K562 (cell line): ENCODE measurements around the gene CNPPD1. TPM values are rescaled to one million over a fixed set of nuclear protein-coding genes. Genes with fewer than 3 reads are reported as not detected.
A peak's percentile ranks its signal among the peaks of the same experiment; 100 is the strongest.

ENCODE experiments used
- ATAC-seq: fragments of 200-7000 bp; cut with Tn5 transposase; 3 replicates; pipeline ENCODE4 v1.9.1; 2020; ENCODE audit warnings: moderate library complexity
- BruUV-seq: library from RNA; stranded (reverse); fragments of 400-500 nt; replicated peaks from 2 replicates; lab custom pipeline; 2021; lab: Mats Ljungman, UMichigan
- CTCF ChIA-PET: fragments of 300-600 bp; formaldehyde crosslinking; extraction: SDS; loops from one replicate; lab custom pipeline; 2021; ENCODE audit warnings: low intra/inter-chr PET ratio; lab: Yijun Ruan, JAX
- POLR2A ChIA-PET: fragments of 300-600, 350-650 bp; sonication (Branson Sonifier 250); formaldehyde crosslinking; extraction: SDS; loops from one replicate; lab custom pipeline; 2021; ENCODE audit warnings: antibody characterized with exemption, inconsistent platforms; lab: Yijun Ruan, JAX
- DNase-seq, 4 experiments: peaks; one replicate each; pipeline versions ENCODE4 v3.0.0 to v3.0.0-alpha.2; 2011 to 2018; ENCODE audit warnings: low spot score in 3 of 4, mixed read lengths in 3 of 4; ENCODE audit errors: extremely low read depth in 1 of 4
- FAIRE-seq: peaks from 2 replicates; lab custom pipeline; 2011; peaks lifted over from hg19 to GRCh38; lab: Jason Lieb, UNC
- H2AFZ ChIP-seq: 2 replicates; pipeline ENCODE4 v1.6.0; 2011; ENCODE audit warnings: low read depth, low read length, control low read depth, inconsistent platforms
- H3K27ac ChIP-seq: fragments of 200-600 bp; 3 replicates; pipeline ENCODE4 v1.8.0; 2011; ENCODE audit warnings: low read depth, mild to moderate bottlenecking, control low read depth, inconsistent platforms, low read length, moderate library complexity, mixed read lengths; ENCODE audit errors: extremely low read depth
- H3K27me3 ChIP-seq, 2 experiments: fragments of 300-600 bp in 1 of 2; 2 replicates in 1 of 2; 3 replicates in 1 of 2; pipeline versions ENCODE4 v1.6.0 to v1.8.0; 2011; ENCODE audit warnings: inconsistent platforms in 2 of 2, low read length in 2 of 2, mild to moderate bottlenecking in 1 of 2, mixed read lengths in 1 of 2, moderate library complexity in 1 of 2; ENCODE audit not compliant: control insufficient read depth in 2 of 2, insufficient read depth in 2 of 2
- H3K36me3 ChIP-seq: fragments of 300-600 bp; 3 replicates; pipeline ENCODE4 v1.8.0; 2011; ENCODE audit warnings: mild to moderate bottlenecking, low read length, inconsistent platforms; ENCODE audit not compliant: control insufficient read depth, insufficient read depth
- H3K4me1 ChIP-seq, 2 experiments: fragments of 200-600 bp in 1 of 2; replicated peaks in 1 of 2; 2 replicates in 1 of 2; 3 replicates in 1 of 2; pipeline versions ENCODE4 v1.5.1 to v1.8.0; 2011; ENCODE audit warnings: inconsistent platforms in 2 of 2, low read length in 2 of 2, mild to moderate bottlenecking in 1 of 2, mixed read lengths in 1 of 2, moderate library complexity in 1 of 2; ENCODE audit not compliant: control insufficient read depth in 2 of 2, insufficient read depth in 2 of 2
- H3K4me2 ChIP-seq: 2 replicates; pipeline ENCODE4 v1.6.1; 2011; ENCODE audit warnings: low read length, control low read depth, inconsistent platforms, mixed read lengths; ENCODE audit not compliant: insufficient read depth
- H3K4me3 ChIP-seq: fragments of 200-600 bp; sonication (generic), shearing (Covaris generic); 2 replicates; pipeline ENCODE4 v1.5.1; 2016; ENCODE audit warnings: control low read depth, inconsistent platforms
- H3K79me2 ChIP-seq: fragments of 200-600 bp; 3 replicates; pipeline ENCODE4 v1.8.0; 2011; ENCODE audit warnings: low read length, inconsistent platforms; ENCODE audit not compliant: control insufficient read depth, insufficient read depth
- H3K9ac ChIP-seq, 2 experiments: 2 replicates each; pipeline versions ENCODE4 v1.6.0 to v1.6.1; 2011; ENCODE audit warnings: low read depth in 2 of 2, low read length in 2 of 2, control low read depth in 1 of 2, inconsistent platforms in 1 of 2, mild to moderate bottlenecking in 1 of 2, mixed read lengths in 1 of 2; ENCODE audit not compliant: insufficient read depth in 1 of 2
- H3K9me1 ChIP-seq: one replicate; pipeline ENCODE4 v1.6.0; 2011; ENCODE audit warnings: inconsistent platforms, mild to moderate bottlenecking, low read length, moderate library complexity; ENCODE audit not compliant: control insufficient read depth, insufficient read depth
- H3K9me3 ChIP-seq: replicated peaks from 2 replicates; pipeline ENCODE4 v1.5.1; 2011; ENCODE audit warnings: low read depth, low read length, inconsistent platforms; ENCODE audit not compliant: control insufficient read depth, insufficient read depth
- H4K20me1 ChIP-seq: replicated peaks from 2 replicates; pipeline ENCODE4 v1.6.1; 2011; ENCODE audit warnings: low read length, inconsistent platforms, mixed read lengths; ENCODE audit not compliant: control insufficient read depth, insufficient read depth
- IRF1 ChIP-seq: sonication (generic); formaldehyde crosslinking; IDR thresholded peaks from 2 replicates; pipeline ENCODE4 v1.8.0; 2022; ENCODE audit warnings: missing genetic modification reagents, mild to moderate bottlenecking, borderline replicate concordance
- MLX ChIP-seq, 2 experiments: fragments of 450-650 bp in 1 of 2; sonication (generic) in 1 of 2; formaldehyde crosslinking; conservative IDR thresholded peaks; 2 replicates each; pipeline versions ENCODE4 v1.4.0 to v1.8.1; 2020 to 2022; ENCODE audit warnings: mild to moderate bottlenecking in 1 of 2, missing genetic modification reagents in 1 of 2
- NFYB ChIP-seq: IDR thresholded peaks from 2 replicates; pipeline ENCODE4 v1.6.1; 2011; ENCODE audit warnings: mild to moderate bottlenecking, moderate library complexity; ENCODE audit not compliant: insufficient read length; ENCODE audit errors: extremely low read depth
- RBFOX2 ChIP-seq: fragments of 200-400 bp; formaldehyde crosslinking; IDR thresholded peaks from 2 replicates; pipeline ENCODE4 v1.6.1; 2017; ENCODE audit warnings: low read depth, mild to moderate bottlenecking, low read length, moderate library complexity
- SRSF7 ChIP-seq: fragments of 200-400 bp; formaldehyde crosslinking; optimal IDR thresholded peaks from 2 replicates; pipeline ENCODE3; 2017; ENCODE audit warnings: mild to moderate bottlenecking, low read depth, low read length
- TGIF2 ChIP-seq: sonication (generic); formaldehyde crosslinking; IDR thresholded peaks from 2 replicates; pipeline ENCODE4 v1.8.1; 2022; ENCODE audit warnings: mild to moderate bottlenecking, missing genetic modification reagents, moderate library complexity
- ZBTB17 ChIP-seq: fragments of 450-650 bp; formaldehyde crosslinking; IDR thresholded peaks from 2 replicates; pipeline ENCODE4 v1.4.0; 2020; ENCODE audit warnings: mild to moderate bottlenecking
- WGBS: fragments of 100-300 bp; shearing (Covaris generic); methylation state at CpG from one replicate; pipeline ENCODE4 v1.1.6; 2016; ENCODE audit warnings: low coverage, mixed read lengths; ENCODE audit not compliant: insufficient coverage; ENCODE audit errors: missing lambda C conversion rate; 5-methylcytosine and 5-hydroxymethylcytosine counted together
- in situ Hi-C: fragments of 300-500 bp; cut with MboI; formaldehyde crosslinking; loops from 4 replicates; pipeline ENCODE4 v1.15.0; 2018; ENCODE audit warnings: inconsistent platforms, mixed read lengths
- intact Hi-C: fragments of 100-400 bp; cut with micrococcal nuclease; formaldehyde crosslinking; loops from 2 replicates; pipeline ENCODE4 v1.14.2; 2022
- polyA plus RNA-seq, 8 experiments: library from polyadenylated mRNA; depleted of rRNA in 4 of 8; stranded (reverse) in 5 of 8; unstranded in 3 of 8; fragments of >200 nt; fragmentation: Nextera tagmentation in 2 of 8; fragmentation: Illumina TruSeq in 1 of 8; extraction: Ambion mirVana in 2 of 8; extraction: Trizol in 1 of 8; gene quantifications; 2 replicates each; pipeline versions ENCODE4 v1.2.1 to v1.2.3, GENCODE V29; 2011 to 2014; ENCODE audit warnings: inconsistent platforms in 1 of 8, missing spikeins in 1 of 8
- total RNA-seq, 7 experiments: library from RNA; depleted of rRNA in 6 of 7; stranded (reverse); fragments of >200 nt in 6 of 7; fragmentation: Illumina TruSeq in 2 of 7; extraction: Trizol in 2 of 7; gene quantifications; 2 replicates each; pipeline versions ENCODE4 v1.2.1 to v1.2.3, GENCODE V29; 2011 to 2021; ENCODE audit warnings: low replicate concordance in 1 of 7
- TF ChIP-seq, protein P1 (sequence below): fragments of 450-650 bp; formaldehyde crosslinking; IDR thresholded peaks from 2 replicates; pipeline ENCODE4 v1.4.0; 2020; ENCODE audit warnings: mild to moderate bottlenecking
- TF ChIP-seq, protein P2 (sequence below): fragments of 150-350 bp; IDR thresholded peaks from 2 replicates; pipeline ENCODE4 v1.6.1; 2014; ENCODE audit warnings: low read depth, mild to moderate bottlenecking, low read length, borderline replicate concordance

CNPPD1 gene
- total and polyA plus RNA-seq, 9 of the 15 experiments (the other 6 are each of a cell fraction or from before 2014, with no cell fraction given), result 9.9 to 53.5 (median 27.0) TPM

DNA sequence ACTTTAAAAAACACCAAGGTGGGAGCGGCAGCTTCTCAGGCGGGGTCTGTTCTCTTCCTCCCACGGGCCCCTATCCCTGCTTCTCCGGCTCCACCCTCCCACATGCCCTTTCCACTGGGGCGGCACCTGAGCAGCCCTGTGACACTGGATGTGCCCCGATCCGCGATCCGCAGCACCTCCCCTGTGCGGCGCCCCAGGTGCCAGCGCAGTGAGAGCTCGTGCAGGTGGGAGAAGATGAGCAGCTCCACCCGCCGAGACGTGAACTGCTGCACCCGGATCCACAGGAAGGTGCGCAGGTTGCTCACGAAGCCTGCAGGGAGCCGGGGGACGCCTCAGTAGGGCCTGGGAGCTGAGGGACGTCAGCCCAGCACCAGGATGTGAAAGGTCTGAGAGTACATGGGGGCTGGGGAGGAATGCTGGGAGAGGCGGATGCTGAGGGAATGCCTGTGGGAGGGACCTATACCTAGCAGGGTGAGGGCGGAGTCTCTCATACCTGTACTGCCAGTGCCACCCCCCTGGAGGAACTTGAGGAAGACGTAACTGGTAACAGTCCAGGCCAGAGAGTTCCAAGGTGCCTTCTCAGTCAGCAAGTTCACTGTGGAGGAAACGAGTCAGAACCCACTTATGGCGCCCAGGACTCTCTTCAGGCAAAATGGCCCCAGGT lies 39.3 kb upstream of the CNPPD1 start:
- Histone ChIP-seq H3K27ac (no peak overlapping the region; the same call in 2 of the 3 replicates), H3K27me3 (no peaks in the 10 kb centered on the region), H3K4me2 (no peak overlapping the region), H3K79me2 (peaks cover 27% of the 10 kb centered on the region), H2AFZ (no peak overlapping the region), H3K9me3 (no peaks in the 10 kb centered on the region), H3K9ac (peak overlapping the region in 1 of 2 experiments; percentile 55; a peak in 1 of 4 replicates), H3K4me1 (peaks cover 13 to 47% of the 10 kb centered on the region in 2 experiments; a peak in 4 of 5 replicates), H3K9me1 (no peaks in the 10 kb centered on the region), H3K36me3 (peaks cover 69% of the 10 kb centered on the region), H4K20me1 (0 out of 2 replicates have a peak, but pooled peaks cover 2% of the 10 kb centered on the region), H3K4me3 (no peak overlapping the region)
- intact Hi-C loops (no loop called here), in situ Hi-C loops (no loop called here)
- ChIA-PET POLR2A (interaction anchor here (0.8 to 1.2 kb wide), 3 partner anchors 9 to 10 kb away, joined by 3 to 4 read pairs (median 3); no protein-coding TSS in a partner anchor), CTCF (no interaction called here)
- TF ChIP-seq TGIF2 (no peak), SRSF7 (no peak), ZBTB17 (no peak), NFYB (no peak), IRF1 (no peak), MLX (CRISPR knock-in tag; conservative IDR thresholded peaks at IDR 0.05) (no peak), RBFOX2 (peak; percentile 37)
- TF ChIP-seq, protein P1, sequence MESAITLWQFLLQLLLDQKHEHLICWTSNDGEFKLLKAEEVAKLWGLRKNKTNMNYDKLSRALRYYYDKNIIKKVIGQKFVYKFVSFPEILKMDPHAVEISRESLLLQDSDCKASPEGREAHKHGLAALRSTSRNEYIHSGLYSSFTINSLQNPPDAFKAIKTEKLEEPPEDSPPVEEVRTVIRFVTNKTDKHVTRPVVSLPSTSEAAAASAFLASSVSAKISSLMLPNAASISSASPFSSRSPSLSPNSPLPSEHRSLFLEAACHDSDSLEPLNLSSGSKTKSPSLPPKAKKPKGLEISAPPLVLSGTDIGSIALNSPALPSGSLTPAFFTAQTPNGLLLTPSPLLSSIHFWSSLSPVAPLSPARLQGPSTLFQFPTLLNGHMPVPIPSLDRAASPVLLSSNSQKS (CRISPR knock-in tag), result no peak
- TF ChIP-seq, protein P2, sequence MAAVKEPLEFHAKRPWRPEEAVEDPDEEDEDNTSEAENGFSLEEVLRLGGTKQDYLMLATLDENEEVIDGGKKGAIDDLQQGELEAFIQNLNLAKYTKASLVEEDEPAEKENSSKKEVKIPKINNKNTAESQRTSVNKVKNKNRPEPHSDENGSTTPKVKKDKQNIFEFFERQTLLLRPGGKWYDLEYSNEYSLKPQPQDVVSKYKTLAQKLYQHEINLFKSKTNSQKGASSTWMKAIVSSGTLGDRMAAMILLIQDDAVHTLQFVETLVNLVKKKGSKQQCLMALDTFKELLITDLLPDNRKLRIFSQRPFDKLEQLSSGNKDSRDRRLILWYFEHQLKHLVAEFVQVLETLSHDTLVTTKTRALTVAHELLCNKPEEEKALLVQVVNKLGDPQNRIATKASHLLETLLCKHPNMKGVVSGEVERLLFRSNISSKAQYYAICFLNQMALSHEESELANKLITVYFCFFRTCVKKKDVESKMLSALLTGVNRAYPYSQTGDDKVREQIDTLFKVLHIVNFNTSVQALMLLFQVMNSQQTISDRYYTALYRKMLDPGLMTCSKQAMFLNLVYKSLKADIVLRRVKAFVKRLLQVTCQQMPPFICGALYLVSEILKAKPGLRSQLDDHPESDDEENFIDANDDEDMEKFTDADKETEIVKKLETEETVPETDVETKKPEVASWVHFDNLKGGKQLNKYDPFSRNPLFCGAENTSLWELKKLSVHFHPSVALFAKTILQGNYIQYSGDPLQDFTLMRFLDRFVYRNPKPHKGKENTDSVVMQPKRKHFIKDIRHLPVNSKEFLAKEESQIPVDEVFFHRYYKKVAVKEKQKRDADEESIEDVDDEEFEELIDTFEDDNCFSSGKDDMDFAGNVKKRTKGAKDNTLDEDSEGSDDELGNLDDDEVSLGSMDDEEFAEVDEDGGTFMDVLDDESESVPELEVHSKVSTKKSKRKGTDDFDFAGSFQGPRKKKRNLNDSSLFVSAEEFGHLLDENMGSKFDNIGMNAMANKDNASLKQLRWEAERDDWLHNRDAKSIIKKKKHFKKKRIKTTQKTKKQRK, result no peak
- DNase-seq (no peak), FAIRE-seq (no peak), ATAC-seq (no peak)
- no TSS peak for BruUV-seq
- 89% methylated on average over 8 of the region's 27 CpGs for WGBS
